ENCODE results near the gene ST3GAL5.

DNA sequence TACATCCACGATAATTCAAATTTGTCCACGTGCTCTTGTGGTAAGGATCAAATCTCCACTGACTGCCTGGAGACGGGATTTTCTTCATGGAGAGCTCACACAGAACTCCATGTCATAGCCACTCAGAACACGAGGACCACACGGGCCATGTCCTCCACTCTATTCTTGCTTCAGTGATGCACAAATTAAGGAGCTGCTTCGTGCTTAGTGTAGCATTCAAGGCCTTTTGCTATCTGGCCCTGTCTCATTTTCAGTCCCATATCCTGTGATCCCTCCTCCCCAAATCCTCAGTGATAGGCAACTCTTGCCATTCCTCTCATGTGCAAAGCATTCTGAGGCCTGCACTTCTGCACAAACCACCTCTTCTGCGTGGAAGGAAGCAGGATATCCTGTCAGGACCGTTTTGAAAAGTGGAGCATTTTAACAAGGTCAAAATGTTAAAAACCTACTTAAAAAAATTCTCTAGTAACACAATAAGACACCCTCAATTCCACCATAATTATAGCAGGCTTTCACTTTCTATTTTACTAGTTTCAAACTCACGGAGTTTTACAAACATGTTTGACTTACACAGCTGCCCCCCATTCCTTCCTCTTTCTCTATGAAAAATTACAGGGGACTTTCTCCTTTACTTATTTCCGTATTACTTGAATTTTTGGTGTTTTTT, 35.2 kb downstream of the ST3GAL5 start:
- TF ChIP-seq POLR2A (IDR thresholded peaks at IDR 0.05) (no peak), POLR2AphosphoS5 (IDR thresholded peaks at IDR 0.05) (no peak)
- TF ChIP-seq, protein P1, sequence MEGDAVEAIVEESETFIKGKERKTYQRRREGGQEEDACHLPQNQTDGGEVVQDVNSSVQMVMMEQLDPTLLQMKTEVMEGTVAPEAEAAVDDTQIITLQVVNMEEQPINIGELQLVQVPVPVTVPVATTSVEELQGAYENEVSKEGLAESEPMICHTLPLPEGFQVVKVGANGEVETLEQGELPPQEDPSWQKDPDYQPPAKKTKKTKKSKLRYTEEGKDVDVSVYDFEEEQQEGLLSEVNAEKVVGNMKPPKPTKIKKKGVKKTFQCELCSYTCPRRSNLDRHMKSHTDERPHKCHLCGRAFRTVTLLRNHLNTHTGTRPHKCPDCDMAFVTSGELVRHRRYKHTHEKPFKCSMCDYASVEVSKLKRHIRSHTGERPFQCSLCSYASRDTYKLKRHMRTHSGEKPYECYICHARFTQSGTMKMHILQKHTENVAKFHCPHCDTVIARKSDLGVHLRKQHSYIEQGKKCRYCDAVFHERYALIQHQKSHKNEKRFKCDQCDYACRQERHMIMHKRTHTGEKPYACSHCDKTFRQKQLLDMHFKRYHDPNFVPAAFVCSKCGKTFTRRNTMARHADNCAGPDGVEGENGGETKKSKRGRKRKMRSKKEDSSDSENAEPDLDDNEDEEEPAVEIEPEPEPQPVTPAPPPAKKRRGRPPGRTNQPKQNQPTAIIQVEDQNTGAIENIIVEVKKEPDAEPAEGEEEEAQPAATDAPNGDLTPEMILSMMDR (IDR thresholded peaks at IDR 0.05) = no peak
